Smooth muscle cell (in vitro differentiated cells): Measurements from ENCODE around the gene IGFBP5. TPM values are rescaled to one million over a fixed set of nuclear protein-coding genes. Genes with fewer than 3 reads are reported as not detected.

ENCODE experiments used
- DNase-seq: peaks from one replicate; lab custom pipeline; 2025; ENCODE audit not compliant: unreplicated experiment; lab: John Stamatoyannopoulos, UW
- H2AFZ ChIP-seq: fragments of 200-600 bp; sonication (generic); 2 replicates; pipeline ENCODE4 v1.6.0; 2016; ENCODE audit warnings: antibody characterized with exemption, low read depth, mild to moderate bottlenecking
- H3F3A ChIP-seq: fragments of 200-600 bp; sonication (generic); 2 replicates; pipeline ENCODE4 v1.6.0; 2017; ENCODE audit warnings: antibody characterized with exemption, low read depth
- H3K27ac ChIP-seq: fragments of 200-600 bp; sonication (generic); 2 replicates; pipeline ENCODE4 v1.5.1; 2016; ENCODE audit warnings: low read depth, mild to moderate bottlenecking
- H3K27me3 ChIP-seq: fragments of 200-600 bp; sonication (generic); 2 replicates; pipeline ENCODE4 v1.6.1; 2016; ENCODE audit warnings: low read depth, mild to moderate bottlenecking
- H3K36me3 ChIP-seq: fragments of 200-600 bp; sonication (generic); 2 replicates; pipeline ENCODE4 v1.5.1; 2016; ENCODE audit warnings: low read depth
- H3K4me1 ChIP-seq: fragments of 200-600 bp; sonication (generic); 2 replicates; pipeline ENCODE4 v1.5.1; 2016; ENCODE audit warnings: low read depth
- H3K4me2 ChIP-seq: fragments of 200-600 bp; sonication (generic); 2 replicates; pipeline ENCODE4 v1.6.0; 2016; ENCODE audit warnings: mild to moderate bottlenecking
- H3K4me3 ChIP-seq: fragments of 200-600 bp; sonication (generic); 2 replicates; pipeline ENCODE4 v1.5.1; 2016; ENCODE audit warnings: mild to moderate bottlenecking
- H3K79me2 ChIP-seq: fragments of 200-600 bp; sonication (generic); 2 replicates; pipeline ENCODE4 v1.6.0; 2016; ENCODE audit warnings: low read depth, mild to moderate bottlenecking
- H3K9ac ChIP-seq: fragments of 200-600 bp; sonication (generic); 2 replicates; pipeline ENCODE4 v1.6.0; 2016; ENCODE audit warnings: low read depth
- H3K9me3 ChIP-seq: fragments of 200-600 bp; sonication (generic); replicated peaks from 2 replicates; pipeline ENCODE4 v1.5.1; 2016; ENCODE audit warnings: low read depth
- H4K20me1 ChIP-seq: fragments of 200-600 bp; sonication (generic); 2 replicates; pipeline ENCODE4 v1.6.0; 2016; ENCODE audit warnings: low read depth
- WGBS: methylation state at CpG from one replicate; pipeline ENCODE4 v1.1.7; 2016; ENCODE audit warnings: low lambda C conversion rate; 5-methylcytosine and 5-hydroxymethylcytosine counted together
- polyA plus RNA-seq: library from polyadenylated mRNA; unstranded; fragments of >200 nt; fragmentation: Nextera tagmentation; extraction: Ambion mirVana; gene quantifications from 2 replicates; pipeline ENCODE4 v1.2.1, GENCODE V29; 2016
- total RNA-seq: library from RNA; depleted of rRNA; stranded (reverse); fragments of >200 nt; gene quantifications from 2 replicates; pipeline ENCODE4 v1.2.3, GENCODE V29; 2014
- TF ChIP-seq, protein P1 (sequence below): fragments of 200-600 bp; sonication (generic); IDR thresholded peaks from 2 replicates; pipeline ENCODE4 v1.5.1; 2017; ENCODE audit warnings: borderline replicate concordance, mild to moderate bottlenecking, antibody characterized with exemption; ENCODE audit not compliant: insufficient read depth, poor library complexity, severe bottlenecking

Gene IGFBP5
- total and polyA plus RNA-seq, 2 experiments from 2014 or later = 381 to 787 TPM

DNA sequence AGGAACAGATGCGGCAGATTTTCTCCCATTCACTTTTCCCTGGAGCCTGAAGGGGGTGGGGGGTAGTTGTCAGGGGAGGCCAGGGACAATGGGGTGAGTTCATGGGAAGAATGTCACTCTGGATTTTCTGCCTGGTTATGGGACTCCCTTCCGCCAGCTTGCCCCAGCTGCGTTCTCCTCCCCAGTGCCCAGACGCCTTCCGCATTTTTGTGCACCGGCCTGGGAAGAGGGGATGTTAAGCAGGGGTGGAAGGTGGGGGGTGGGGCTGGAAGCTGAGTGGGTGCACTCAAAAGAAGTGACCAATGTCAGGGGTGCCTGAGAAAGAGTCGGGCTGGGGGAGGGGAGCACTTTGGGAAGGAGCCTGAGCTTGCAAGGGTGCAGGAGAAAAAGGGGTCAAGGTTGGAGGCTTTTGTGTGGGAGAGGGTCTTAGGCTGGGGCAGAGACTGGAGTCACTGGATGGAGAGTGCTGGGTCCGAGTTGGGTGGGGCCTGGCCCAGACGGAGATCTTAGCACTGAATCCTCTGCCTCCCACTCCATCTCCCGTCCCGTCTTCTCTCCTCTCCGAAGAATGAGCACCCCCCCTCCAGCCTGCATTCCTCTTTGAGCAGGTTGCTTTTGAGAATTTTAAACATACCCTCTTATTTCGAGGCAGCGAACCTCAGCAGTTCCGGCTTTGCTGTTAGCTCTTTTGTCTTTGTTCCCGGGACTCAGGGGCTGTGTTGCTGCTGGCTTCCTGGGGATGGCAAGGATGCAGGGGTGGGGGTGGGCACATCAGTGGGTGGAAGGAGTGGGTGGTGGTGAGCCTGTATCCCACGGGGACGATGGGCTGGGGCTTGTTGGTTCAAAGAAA, 59.4 kb downstream of the IGFBP5 start:
- peak overlapping the region; percentile 100 for H3K4me2 ChIP-seq
- H3K27ac ChIP-seq = no peak overlapping the region

GRCh38 chr2:216635171-216635570, 60.2 kb downstream of the IGFBP5 start:
- peaks cover 11% of the 10 kb centered on the region for H3F3A ChIP-seq
- H2AFZ ChIP-seq = peak overlapping the region; percentile 66
- H3K9me3 ChIP-seq = no peaks in the 10 kb centered on the region
- no peak overlapping the region for H3K9ac ChIP-seq
- TF ChIP-seq, protein P1, sequence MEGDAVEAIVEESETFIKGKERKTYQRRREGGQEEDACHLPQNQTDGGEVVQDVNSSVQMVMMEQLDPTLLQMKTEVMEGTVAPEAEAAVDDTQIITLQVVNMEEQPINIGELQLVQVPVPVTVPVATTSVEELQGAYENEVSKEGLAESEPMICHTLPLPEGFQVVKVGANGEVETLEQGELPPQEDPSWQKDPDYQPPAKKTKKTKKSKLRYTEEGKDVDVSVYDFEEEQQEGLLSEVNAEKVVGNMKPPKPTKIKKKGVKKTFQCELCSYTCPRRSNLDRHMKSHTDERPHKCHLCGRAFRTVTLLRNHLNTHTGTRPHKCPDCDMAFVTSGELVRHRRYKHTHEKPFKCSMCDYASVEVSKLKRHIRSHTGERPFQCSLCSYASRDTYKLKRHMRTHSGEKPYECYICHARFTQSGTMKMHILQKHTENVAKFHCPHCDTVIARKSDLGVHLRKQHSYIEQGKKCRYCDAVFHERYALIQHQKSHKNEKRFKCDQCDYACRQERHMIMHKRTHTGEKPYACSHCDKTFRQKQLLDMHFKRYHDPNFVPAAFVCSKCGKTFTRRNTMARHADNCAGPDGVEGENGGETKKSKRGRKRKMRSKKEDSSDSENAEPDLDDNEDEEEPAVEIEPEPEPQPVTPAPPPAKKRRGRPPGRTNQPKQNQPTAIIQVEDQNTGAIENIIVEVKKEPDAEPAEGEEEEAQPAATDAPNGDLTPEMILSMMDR = no peak
- 8% methylated on average over 7 of the region's 7 CpGs for WGBS
- peak overlapping the region; percentile 100 for H3K4me2 ChIP-seq
- no peak for DNase-seq
- H3K4me3 ChIP-seq = peak overlapping the region; percentile 64
- H3K36me3 ChIP-seq = no peaks in the 10 kb centered on the region
- no peak overlapping the region for H3K27ac ChIP-seq
- H4K20me1 ChIP-seq = no peaks in the 10 kb centered on the region
- peaks cover 15% of the 10 kb centered on the region for H3K79me2 ChIP-seq
- peaks cover 32% of the 10 kb centered on the region for H3K4me1 ChIP-seq
- peaks cover 17% of the 10 kb centered on the region for H3K27me3 ChIP-seq

More for the DNA sequence above, 59.4 kb downstream of the IGFBP5 start:
- H3K9me3 ChIP-seq = no peaks in the 10 kb centered on the region
- DNase-seq = no peak
- H3K4me1 ChIP-seq = peaks cover 32% of the 10 kb centered on the region
- peak overlapping the region; percentile 64 for H3K4me3 ChIP-seq
- H2AFZ ChIP-seq = peak overlapping the region; percentile 66
- no peaks in the 10 kb centered on the region for H3K36me3 ChIP-seq
- no peaks in the 10 kb centered on the region for H4K20me1 ChIP-seq
- H3K9ac ChIP-seq = no peak overlapping the region
- H3K27me3 ChIP-seq = peaks cover 17% of the 10 kb centered on the region
- WGBS = 17% methylated on average over 18 of the region's 18 CpGs
- H3F3A ChIP-seq = peaks cover 11% of the 10 kb centered on the region
- TF ChIP-seq, protein P1 = no peak
- peaks cover 20% of the 10 kb centered on the region for H3K79me2 ChIP-seq

- peaks cover 15% of the 10 kb centered on the region for H3K79me2 ChIP-seq
- DNase-seq = no peak
- peaks cover 17% of the 10 kb centered on the region for H3K27me3 ChIP-seq
- no peaks in the 10 kb centered on the region for H3K9me3 ChIP-seq
- peak overlapping the region; percentile 82 for H2AFZ ChIP-seq
- H3K4me1 ChIP-seq = peaks cover 32% of the 10 kb centered on the region
- H3F3A ChIP-seq = peaks cover 11% of the 10 kb centered on the region
- H3K9ac ChIP-seq = no peak overlapping the region
- peak overlapping the region; percentile 100 for H3K4me2 ChIP-seq
- H3K4me3 ChIP-seq = peak overlapping the region; percentile 64
- TF ChIP-seq, protein P1 = no peak
- no peaks in the 10 kb centered on the region for H3K36me3 ChIP-seq
- WGBS = 8% methylated on average over 23 of the region's 23 CpGs
- H3K27ac ChIP-seq = no peak overlapping the region
- H4K20me1 ChIP-seq = no peaks in the 10 kb centered on the region
These were observed 60.8 kb downstream of the IGFBP5 start for GRCh38 chr2:216634370-216635148.
